AG20443 (cell line): ENCODE data around the gene OTUD3.

Source experiments
- DNase-seq: peaks from one replicate; pipeline ENCODE4 v3.0.0; 2012; ENCODE audit warnings: low spot score, mixed read lengths

The OTUD3 gene

GRCh38 chr1:19954059-19954458, 71.9 kb downstream of the OTUD3 start:
- no peak for DNase-seq

- no peak for DNase-seq
Observed at GRCh38 chr1:19955534-19956170, 73.5 kb downstream of the OTUD3 start.

- DNase-seq: peak; percentile 34
Observed at GRCh38 chr1:19957779-19958178, 75.6 kb downstream of the OTUD3 start.

- DNase-seq: no peak
Observed at GRCh38 chr1:19960591-19960990, 78.4 kb downstream of the OTUD3 start.
